Epidermal melanocyte (primary cell): ENCODE measurements around the gene WNK2.

Experiments used
- DNase-seq: peaks from one replicate; pipeline ENCODE4 v3.0.0; 2011; ENCODE audit warnings: low spot score; ENCODE audit not compliant: insufficient read length

The WNK2 gene

GRCh38 chr9:93198838-93199625 lies 15.1 kb downstream of the WNK2 start:
- DNase-seq: no peak

- DNase-seq: no peak
These were observed 16.5 kb downstream of the WNK2 start for GRCh38 chr9:93200449-93200742.

DNA sequence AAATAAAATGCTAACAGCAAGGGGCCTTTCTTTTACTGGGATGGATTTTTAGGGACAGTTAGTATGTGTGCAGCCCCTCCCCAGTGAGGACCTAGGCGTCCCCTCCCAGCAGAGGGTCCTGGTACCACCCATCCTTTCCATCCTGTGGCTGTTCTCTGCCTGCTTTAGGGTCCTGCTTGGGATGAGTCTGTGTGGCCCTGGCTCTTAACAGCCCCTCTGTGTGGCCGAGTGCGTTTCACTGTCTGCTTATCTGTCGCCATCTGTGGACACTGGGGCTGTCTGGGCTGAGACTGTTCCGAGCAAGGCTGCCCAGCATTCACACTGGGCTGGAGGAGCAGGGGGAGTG lies 17.0 kb downstream of the WNK2 start:
- DNase-seq: no peak

DNA sequence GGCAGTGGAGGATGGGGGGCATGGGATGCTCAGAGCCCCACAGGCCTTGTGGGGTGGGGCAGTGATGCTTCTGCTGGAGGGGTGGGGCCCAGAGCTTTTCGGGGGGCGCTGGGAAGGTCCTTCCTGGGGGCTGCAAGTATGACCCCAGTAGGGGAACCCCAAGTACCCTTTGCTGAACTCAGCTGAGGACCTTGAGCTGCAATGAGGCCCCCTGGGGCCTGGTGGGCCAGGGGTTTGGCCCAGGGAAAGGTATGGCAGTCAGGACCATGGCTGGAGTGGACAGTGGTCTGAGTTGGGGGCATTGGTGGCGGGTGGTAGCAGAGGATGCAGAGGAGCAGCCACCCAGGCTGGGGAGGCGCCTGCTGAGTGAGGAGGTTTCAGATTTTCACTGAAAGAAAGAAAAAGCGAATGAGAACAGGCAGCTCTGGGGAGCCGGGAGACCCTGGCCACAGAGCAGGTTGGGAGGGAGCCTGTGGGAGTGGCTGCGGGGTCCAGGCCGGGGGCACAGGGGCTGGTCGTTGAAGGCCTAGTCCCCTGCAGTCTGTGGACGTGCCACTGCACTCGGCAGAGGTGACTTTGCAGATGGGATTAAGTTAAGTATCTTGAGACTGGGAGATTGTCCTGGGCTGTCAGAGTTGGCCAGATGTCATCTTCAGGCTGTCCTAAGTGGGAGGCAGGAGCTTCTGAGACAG lies 19.2 kb downstream of the WNK2 start:
- DNase-seq: no peak

- no peak for DNase-seq
These were observed 20.0 kb downstream of the WNK2 start for GRCh38 chr9:93203718-93204469.

GRCh38 chr9:93204470-93205043 lies 20.6 kb downstream of the WNK2 start:
- DNase-seq: no peak

- DNase-seq: no peak
These were observed 21.3 kb downstream of the WNK2 start for GRCh38 chr9:93205045-93205768.

DNA sequence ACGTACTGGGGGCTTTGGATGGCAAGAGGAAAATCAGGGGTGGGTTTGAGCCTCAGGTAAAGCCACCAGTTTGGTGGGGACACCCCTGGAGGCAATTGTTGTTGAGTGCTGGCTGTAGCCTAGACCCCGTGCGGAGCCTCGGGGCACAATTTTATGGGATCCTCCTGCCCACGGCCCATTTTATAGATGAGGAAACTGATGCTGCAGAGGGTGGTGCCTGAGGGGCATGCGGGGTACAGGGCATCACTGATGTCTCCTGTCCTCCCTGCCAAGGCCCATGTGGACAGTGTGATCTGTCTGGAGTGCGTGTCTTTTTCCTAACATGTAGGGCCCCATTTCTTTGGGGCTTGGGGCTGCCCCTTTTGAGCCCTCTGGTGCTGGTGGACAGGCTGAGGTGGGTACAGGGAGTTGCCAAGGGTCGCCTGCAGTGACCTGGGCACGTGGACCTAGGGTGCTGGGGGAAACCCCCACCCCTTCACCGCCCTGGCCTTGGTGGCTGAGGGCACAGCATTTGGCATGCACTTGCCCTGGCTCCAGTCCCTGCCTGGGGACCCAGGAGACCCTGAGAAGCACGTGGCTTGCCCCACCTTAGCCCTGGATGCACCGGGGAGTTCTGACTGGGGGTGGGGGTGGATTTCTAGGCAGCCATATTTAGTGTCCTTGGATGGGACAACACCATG lies 22.1 kb downstream of the WNK2 start:
- no peak for DNase-seq

DNA sequence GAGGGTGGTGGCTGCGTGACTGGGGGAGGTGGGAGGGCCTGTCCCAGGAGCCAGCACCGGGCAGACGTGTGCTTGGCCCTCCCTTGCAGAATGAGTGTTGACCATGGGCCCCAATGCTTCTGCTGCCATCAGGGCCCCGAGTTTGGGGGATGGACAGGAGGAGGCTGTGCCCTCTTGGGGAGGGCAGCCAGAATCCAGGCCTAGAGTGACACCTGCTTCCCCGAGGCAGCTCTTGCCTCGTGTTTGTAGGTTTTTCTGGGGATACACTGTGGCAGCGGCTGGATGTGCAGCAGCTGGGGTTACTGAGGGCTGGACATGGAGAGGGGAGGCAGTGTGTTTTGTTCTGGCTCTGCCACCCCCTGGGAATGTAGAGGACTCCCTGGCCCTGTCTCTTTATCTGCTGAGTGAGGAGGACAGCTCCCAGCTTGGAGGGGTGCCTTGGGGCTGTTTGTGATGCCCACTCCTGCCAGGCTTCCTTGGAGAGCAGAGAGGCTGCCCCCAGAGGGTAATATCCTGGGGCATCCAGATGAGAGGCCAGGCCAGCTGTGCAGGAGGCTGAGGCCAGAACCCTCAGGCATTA lies 22.7 kb downstream of the WNK2 start:
- no peak for DNase-seq

GRCh38 chr9:93207326-93207814 lies 23.4 kb downstream of the WNK2 start:
- DNase-seq: peak; percentile 50

- no peak for DNase-seq
These were observed 24.2 kb downstream of the WNK2 start for GRCh38 chr9:93207860-93208734.

- no peak for DNase-seq
These were observed 25.2 kb downstream of the WNK2 start for GRCh38 chr9:93209097-93209496.

DNA sequence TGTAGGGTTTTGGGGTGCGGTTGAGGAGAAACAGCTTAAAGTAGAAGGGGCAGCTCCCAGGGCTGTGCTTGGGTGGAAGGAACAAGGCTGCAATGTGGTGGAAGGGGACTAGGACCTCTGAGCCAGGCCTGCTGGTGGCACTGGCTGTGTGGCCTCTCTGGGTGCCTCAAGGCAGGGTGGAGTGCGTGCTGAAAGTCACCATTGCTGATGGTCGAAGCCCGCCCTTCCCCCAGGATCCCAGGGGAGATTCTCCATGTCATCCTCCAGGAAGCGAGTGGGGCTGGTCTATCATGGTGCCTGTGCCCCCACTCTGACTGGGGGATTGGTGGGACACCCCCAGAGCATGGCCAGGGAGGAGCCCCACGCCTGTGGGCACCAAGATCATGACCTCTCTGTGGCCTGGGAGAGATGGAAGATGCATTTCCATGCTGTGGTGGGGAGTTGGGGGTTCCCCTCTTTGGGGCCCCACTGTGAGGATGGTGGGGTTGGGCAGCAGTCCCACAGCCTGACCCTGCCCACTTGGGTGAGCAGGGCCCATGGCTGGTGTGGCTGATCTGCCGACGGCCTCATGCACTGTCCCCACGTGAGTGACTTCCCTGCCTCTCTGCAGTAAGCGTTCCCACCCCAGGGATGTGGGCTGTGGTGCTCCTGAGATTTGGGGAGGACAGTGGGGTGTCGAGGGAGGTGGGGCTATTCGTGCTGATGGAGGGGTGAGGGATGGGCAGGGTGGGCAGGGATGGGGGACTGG lies 25.8 kb downstream of the WNK2 start:
- no peak for DNase-seq

DNA sequence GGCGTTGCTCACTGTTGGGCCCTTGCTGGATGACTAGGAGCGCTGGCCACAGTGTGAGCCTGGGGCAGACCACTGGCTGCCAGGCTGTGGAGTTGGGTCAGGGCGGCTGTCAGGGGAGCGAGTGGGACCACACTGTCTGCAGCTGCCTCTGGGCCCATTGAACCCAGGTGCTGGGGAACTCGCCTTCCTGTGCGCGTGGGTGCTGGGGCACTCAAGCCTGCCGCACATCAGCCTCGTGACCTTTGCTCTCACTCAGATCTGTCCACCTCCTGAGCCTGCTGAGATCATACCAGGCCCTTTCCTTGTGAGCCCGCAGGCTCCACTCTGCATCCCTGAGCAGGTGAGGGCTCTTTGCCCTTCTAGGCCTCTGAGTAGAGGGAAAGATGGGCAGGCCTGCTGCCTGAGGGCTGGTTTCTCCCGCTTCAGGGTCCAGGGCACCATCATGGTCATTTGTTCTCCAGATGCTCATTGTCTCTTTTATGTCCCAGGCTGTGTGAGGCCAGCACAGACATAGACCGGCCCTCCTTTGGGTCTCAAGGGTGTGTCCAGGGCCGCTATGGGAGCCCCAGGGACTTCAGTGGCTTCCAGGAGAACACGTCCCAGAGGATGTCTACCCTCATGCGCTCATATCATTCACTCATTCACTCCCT lies 26.5 kb downstream of the WNK2 start:
- no peak for DNase-seq

GRCh38 chr9:93210974-93211653 lies 27.2 kb downstream of the WNK2 start:
- no peak for DNase-seq

GRCh38 chr9:93211654-93212001 lies 27.7 kb downstream of the WNK2 start:
- no peak for DNase-seq

DNA sequence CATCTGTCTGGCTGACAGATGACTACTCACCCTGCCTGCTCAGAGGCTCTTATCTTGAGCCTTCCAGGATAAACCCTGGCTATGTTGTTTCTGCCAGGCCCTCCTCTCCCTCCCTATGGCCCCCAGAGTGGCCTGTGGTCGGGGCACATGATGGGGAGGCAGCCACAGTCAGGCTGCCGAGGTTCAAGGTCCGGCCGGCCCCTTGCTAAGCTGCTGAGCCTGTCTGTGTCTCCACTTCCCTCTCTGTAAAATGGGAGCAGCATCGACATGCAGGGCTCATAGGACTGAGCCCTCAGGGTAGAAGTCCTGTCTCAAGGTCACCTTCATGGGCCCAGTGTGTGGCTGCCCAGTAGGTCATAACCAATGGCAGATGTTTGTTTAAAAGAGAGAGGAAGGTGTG lies 28.5 kb downstream of the WNK2 start:
- DNase-seq: no peak

- no peak for DNase-seq
These were observed 32.1 kb downstream of the WNK2 start for GRCh38 chr9:93216073-93216365.
